GM12874 (cell line): Measurements from ENCODE around the gene KSR2.

Experiments used
- CTCF ChIP-seq: IDR thresholded peaks from 2 replicates; pipeline ENCODE4 v1.5.1; 2011; ENCODE audit warnings: low read depth, mild to moderate bottlenecking, control low read depth, low read length, moderate library complexity; ENCODE audit not compliant: insufficient read depth

The KSR2 gene

GRCh38 chr12:117555889-117556288 lies 412.9 kb downstream of the KSR2 start:
- TF ChIP-seq CTCF = no peak

GRCh38 chr12:117552971-117553370 lies 415.8 kb downstream of the KSR2 start:
- TF ChIP-seq CTCF = no peak

GRCh38 chr12:117551665-117552064 lies 417.1 kb downstream of the KSR2 start:
- no peak for TF ChIP-seq CTCF

- no peak for TF ChIP-seq CTCF
These were observed 421.6 kb downstream of the KSR2 start for GRCh38 chr12:117547209-117547608.

GRCh38 chr12:117545216-117545615 lies 423.6 kb downstream of the KSR2 start:
- no peak for TF ChIP-seq CTCF

GRCh38 chr12:117540011-117540410 lies 428.8 kb downstream of the KSR2 start:
- no peak for TF ChIP-seq CTCF

GRCh38 chr12:117538926-117539325 lies 429.9 kb downstream of the KSR2 start:
- TF ChIP-seq CTCF = no peak
